Right cardiac atrium (tissue), 5 donors: ENCODE results near the gene U2AF2. TPM values are rescaled to one million over a fixed set of nuclear protein-coding genes. Genes with fewer than 3 reads are reported as not detected.
"Not testable (repeated sequence)": the region's sequence is repeated elsewhere in the genome, so short reads cannot be mapped to it uniquely, and the experiment has no call there.

Source experiments
- ATAC-seq, 2 donors: fragments of 200-7000 bp; cut with Tn5 transposase; one replicate each; pipeline versions ENCODE4 v1.8.0 to v1.9.1; 2020; ENCODE audit warnings: moderate library complexity in 2 of 2, mild to moderate bottlenecking in 1 of 2
- DNase-seq, 3 donors: peaks; one replicate each; pipeline ENCODE4 v3.0.0-alpha.2; 2020
- H3K27ac ChIP-seq: one replicate; pipeline ENCODE4 v1.5.1; 2013; ENCODE audit warnings: mild to moderate bottlenecking, low read length, control low read depth, moderate library complexity
- H3K27me3 ChIP-seq: one replicate; pipeline ENCODE4 v1.6.1; 2013; ENCODE audit not compliant: control insufficient read depth, insufficient read depth
- H3K4me1 ChIP-seq: one replicate; pipeline ENCODE4 v1.6.1; 2013; ENCODE audit warnings: low read length; ENCODE audit not compliant: control insufficient read depth, insufficient read depth
- H3K4me3 ChIP-seq: one replicate; pipeline ENCODE4 v1.5.1; 2013; ENCODE audit warnings: low read length, control low read depth
- H3K9me3 ChIP-seq: one replicate; pipeline ENCODE4 v1.6.1; 2013; ENCODE audit warnings: low read length; ENCODE audit not compliant: control insufficient read depth
- WGBS: extraction: QIAGEN DNeasy Blood & Tissue Kit; methylation state at CpG from one replicate; pipeline ENCODE4 v1.1.7; 2013; 5-methylcytosine and 5-hydroxymethylcytosine counted together
- intact Hi-C, 4 donors: fragments of 100-400 bp; cut with DNase I; formaldehyde crosslinking; loops; one replicate each; pipeline versions ENCODE4 v1.11.0 to v1.14.0; 2022 to 2023
- polyA plus RNA-seq: library from polyadenylated mRNA; stranded (reverse); fragments of 200-250 nt; gene quantifications from one replicate; pipeline ENCODE4 v1.2.3, GENCODE V29; 2013
- total RNA-seq, 4 donors: library from RNA; stranded (reverse); fragmentation: NEBNext Ultra II Directional; extraction: Animal tissue kit (Norgen Biotek cat#: 25700); gene quantifications; one replicate each; pipeline ENCODE4 v1.2.1, GENCODE V29; 2021
- donor health status: healthy with polysubstance abuse.
- donor health status: DM: no; HTN: yes; CAD: no.
- donor health status: DM: no; HTN: no; CAD: no.
- donor health status: DM: no; HTN: yes; CAD: no; lungs with severe emphysema.
- donor health status: DM: yes; HTN: yes; CAD: no.

The U2AF2 gene
- total and polyA plus RNA-seq, 5 donors = 76.0 to 101 (median 89.8) TPM

DNA sequence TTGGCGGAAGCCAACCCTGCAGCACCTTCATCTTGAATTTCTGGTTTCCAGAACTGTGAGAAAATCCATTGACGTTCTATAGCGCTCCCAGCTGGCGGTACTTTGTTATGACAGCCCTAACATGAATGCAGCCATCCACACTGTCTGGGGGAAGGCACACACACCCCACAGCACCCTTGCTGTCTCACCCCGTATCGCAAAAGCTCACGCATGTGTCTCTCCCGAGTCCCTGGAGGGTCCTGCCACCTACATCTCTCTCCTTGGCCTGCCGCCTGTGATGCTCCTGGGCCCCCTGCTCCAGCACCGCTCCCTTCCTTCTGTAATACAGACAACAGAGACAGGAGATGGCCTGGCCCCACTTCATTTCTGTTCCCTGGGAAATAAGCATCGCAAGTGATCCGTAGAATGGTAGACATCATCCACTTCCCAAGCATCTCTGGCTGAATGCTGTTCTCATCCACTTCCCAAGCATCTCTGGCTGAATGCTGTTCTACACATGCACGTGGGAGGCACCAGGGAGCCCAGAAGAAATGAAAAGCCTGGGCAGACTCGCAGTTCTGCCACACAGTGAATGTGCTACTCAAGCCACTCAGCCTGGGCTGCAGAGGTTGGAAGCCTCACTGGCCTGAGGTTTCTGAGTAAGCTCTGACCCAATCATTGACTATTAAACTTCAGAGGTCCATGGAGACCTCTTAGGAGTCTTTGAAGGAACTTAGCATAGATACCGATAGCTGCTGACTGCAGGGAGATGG lies 49.8 kb downstream of the U2AF2 start:
- Histone ChIP-seq H3K4me3 (no peak overlapping the region), H3K27me3 (no peaks in the 10 kb centered on the region), H3K9me3 (no peaks in the 10 kb centered on the region), H3K27ac (no peak overlapping the region), H3K4me1 (no peaks in the 10 kb centered on the region)
- DNase-seq (no peak), ATAC-seq (peak; percentile 15 to 30)
- 91% methylated on average over 15 of the region's 15 CpGs for WGBS
- intact Hi-C loops = no loop called here

GRCh38 chr19:55705972-55706371 lies 51.1 kb downstream of the U2AF2 start:
- ATAC-seq (no peak), DNase-seq (no peak)
- Histone ChIP-seq H3K9me3 (no peaks in the 10 kb centered on the region), H3K4me3 (no peak overlapping the region), H3K4me1 (no peaks in the 10 kb centered on the region), H3K27me3 (no peaks in the 10 kb centered on the region), H3K27ac (no peak overlapping the region)
- WGBS = 94% methylated on average over 3 of the region's 3 CpGs
- intact Hi-C loops = no loop called here

- H3K27ac ChIP-seq = no peak overlapping the region
- WGBS = 71% methylated on average over 18 of the region's 18 CpGs
- no peak for ATAC-seq
- intact Hi-C loops = no loop called here
- no peak overlapping the region for H3K4me3 ChIP-seq
- H3K27me3 ChIP-seq = no peaks in the 10 kb centered on the region
- H3K4me1 ChIP-seq = no peaks in the 10 kb centered on the region
- DNase-seq = no peak
- H3K9me3 ChIP-seq = no peaks in the 10 kb centered on the region
Observed at GRCh38 chr19:55711719-55712118, 56.9 kb downstream of the U2AF2 start.

- H3K27me3 ChIP-seq = no peaks in the 10 kb centered on the region
Observed at GRCh38 chr19:55712804-55713631, 58.2 kb downstream of the U2AF2 start.

GRCh38 chr19:55716531-55716930 lies 61.7 kb downstream of the U2AF2 start:
- intact Hi-C loops = no loop called here
- no peaks in the 10 kb centered on the region for H3K27me3 ChIP-seq
- ATAC-seq (no peak), DNase-seq (no peak)
- no peaks in the 10 kb centered on the region for H3K9me3 ChIP-seq
- H3K4me1 ChIP-seq = no peaks in the 10 kb centered on the region
- no peak overlapping the region for H3K4me3 ChIP-seq
- 83% methylated on average over 15 of the region's 15 CpGs for WGBS
- H3K27ac ChIP-seq = no peak overlapping the region

More at GRCh38 chr19:55712804-55713631, 58.2 kb downstream of the U2AF2 start:
- H3K4me1 ChIP-seq = no peaks in the 10 kb centered on the region
- WGBS = 72% methylated on average over 2 of the region's 3 CpGs
- H3K4me3 ChIP-seq = no peak overlapping the region
- no peak for DNase-seq
- no peak overlapping the region for H3K27ac ChIP-seq
- ATAC-seq = no peak
- intact Hi-C loops = no loop called here
- H3K9me3 ChIP-seq = no peaks in the 10 kb centered on the region

GRCh38 chr19:55717251-55717650 lies 62.4 kb downstream of the U2AF2 start:
- Histone ChIP-seq H3K4me1 (no peaks in the 10 kb centered on the region), H3K27me3 (no peaks in the 10 kb centered on the region), H3K27ac (no peak overlapping the region), H3K4me3 (no peak overlapping the region), H3K9me3 (no peaks in the 10 kb centered on the region)
- ATAC-seq (no peak), DNase-seq (no peak)
- 71% methylated on average over 11 of the region's 11 CpGs for WGBS
- intact Hi-C loops = no loop called here

GRCh38 chr19:55717879-55718711 lies 63.3 kb downstream of the U2AF2 start:
- intact Hi-C loops, H3K27ac ChIP-seq, DNase-seq, ATAC-seq, H3K4me1 ChIP-seq, H3K9me3 ChIP-seq, H3K4me3 ChIP-seq, H3K27me3 ChIP-seq: not testable (repeated sequence)
- 22% methylated on average over 13 of the region's 13 CpGs for WGBS

DNA sequence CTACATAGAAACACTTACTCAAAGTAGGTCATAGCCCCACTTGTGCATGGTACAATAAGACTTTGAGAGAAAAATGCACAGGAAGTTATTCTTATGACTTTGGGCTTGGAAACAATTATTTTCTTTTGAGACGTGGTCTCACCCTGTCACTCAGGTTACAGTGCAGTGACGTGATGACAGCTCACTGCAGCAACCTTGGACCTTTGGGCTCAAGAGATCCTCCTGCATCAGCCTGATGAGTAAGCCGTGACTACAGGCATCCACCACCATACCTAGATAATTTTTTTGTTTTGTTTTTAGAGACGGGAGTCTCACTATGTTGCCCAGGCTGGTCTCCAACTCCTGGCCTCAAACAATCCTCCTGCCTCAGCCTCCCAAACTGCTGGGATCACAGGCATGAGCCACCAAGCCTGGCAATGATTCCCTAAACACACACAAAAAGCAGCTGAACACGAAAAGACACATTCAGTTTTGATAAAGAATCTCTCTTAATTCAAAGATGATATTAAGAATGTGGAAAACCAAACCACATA lies 65.4 kb downstream of the U2AF2 start:
- H3K27me3 ChIP-seq = no peaks in the 10 kb centered on the region
- no peak overlapping the region for H3K27ac ChIP-seq
- intact Hi-C loops = no loop called here
- no peaks in the 10 kb centered on the region for H3K9me3 ChIP-seq
- no peak for DNase-seq
- no peaks in the 10 kb centered on the region for H3K4me1 ChIP-seq
- 42% methylated on average over 5 of the region's 5 CpGs for WGBS
- H3K4me3 ChIP-seq = no peak overlapping the region
- no peak for ATAC-seq

DNA sequence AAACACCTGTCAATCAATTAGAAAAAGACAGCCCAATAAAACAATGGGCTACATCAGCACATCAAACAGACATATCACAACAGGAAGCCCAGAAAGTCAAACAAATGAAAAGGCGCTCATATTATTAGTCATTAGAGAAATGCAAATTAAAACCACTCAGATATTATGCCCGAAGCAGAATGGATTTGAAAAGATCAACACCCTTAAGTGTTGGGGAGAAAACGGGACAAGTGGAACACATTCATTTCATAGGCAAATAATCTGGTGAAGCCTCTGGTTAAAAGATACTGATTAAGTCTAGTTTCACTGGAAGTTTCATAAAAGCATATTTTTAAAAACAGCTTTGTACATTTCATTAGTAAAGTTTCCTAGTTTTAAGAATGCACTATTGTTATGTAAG lies 66.0 kb downstream of the U2AF2 start:
- intact Hi-C loops = no loop called here
- Histone ChIP-seq H3K4me3 (no peak overlapping the region), H3K4me1 (no peaks in the 10 kb centered on the region), H3K9me3 (no peaks in the 10 kb centered on the region), H3K27ac (no peak overlapping the region), H3K27me3 (no peaks in the 10 kb centered on the region)
- DNase-seq (no peak), ATAC-seq (no peak)
- 90% methylated on average over 3 of the region's 3 CpGs for WGBS

DNA sequence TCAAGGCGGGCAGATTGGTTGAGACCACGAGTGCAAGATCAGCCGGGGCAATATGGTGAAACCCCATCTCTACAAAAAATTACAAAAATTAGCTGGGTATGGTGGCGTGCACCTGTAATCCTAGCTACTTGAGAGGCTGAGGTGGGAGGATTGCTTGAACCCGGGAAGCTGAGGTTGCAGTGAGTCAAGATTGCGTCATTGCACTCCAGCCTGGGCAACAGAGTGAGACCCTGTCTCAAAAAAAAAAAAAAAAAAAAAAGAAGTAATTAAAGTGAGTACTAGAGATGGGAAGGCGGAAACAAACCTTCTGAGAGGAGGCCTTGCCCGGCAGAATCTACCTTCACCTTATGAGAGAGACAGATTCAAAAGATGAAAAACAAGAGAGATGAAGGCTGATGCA lies 68.7 kb downstream of the U2AF2 start:
- Histone ChIP-seq H3K9me3 (no peaks in the 10 kb centered on the region), H3K27ac (no peak overlapping the region), H3K27me3 (no peaks in the 10 kb centered on the region), H3K4me3 (no peak overlapping the region), H3K4me1 (no peaks in the 10 kb centered on the region)
- 88% methylated on average over 8 of the region's 8 CpGs for WGBS
- intact Hi-C loops = no loop called here
- DNase-seq (no peak), ATAC-seq (no peak)
